ENCODE measurements around the gene ZNF580.

Gene ZNF580

DNA sequence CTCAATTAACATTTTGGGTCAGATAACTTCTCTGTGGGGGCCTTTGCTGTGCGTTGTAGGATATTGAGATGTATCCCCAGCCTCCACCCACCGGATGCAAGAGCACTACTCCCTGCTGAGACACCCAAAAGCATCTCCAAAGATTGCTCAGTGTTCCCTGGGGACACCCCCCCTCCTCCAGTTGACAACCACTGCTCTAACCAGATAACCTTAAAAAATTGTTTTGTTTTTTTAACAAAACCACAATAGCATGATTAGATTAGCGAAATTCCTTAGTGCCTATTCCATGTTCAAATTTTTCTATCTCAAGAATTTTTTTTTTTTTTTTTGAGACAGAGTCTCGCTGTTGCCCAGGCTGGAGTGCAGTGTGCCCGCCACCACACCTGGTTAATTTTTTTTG is 31.6 kb downstream of the ZNF580 start:
- Histone ChIP-seq H3K9me3 (no peaks in the 10 kb centered on the region), H3K36me3 (replicated peaks) (peaks cover 55% of the 10 kb centered on the region), H3K27me3 (ENCODE audit: low read depth) (no peaks in the 10 kb centered on the region), H3K4me3 (no peak overlapping the region), H3K4me1 (peaks cover 6% of the 10 kb centered on the region)
- DNase-seq (ENCODE audit: low spot score in 2 of 2) = no peak
- in situ Hi-C loops (cut with MboI; ENCODE audit: low sequenced_read_pairs) = loop anchor here (25.0 kb wide), 2 partner anchors 1210 to 1485 kb away; partner anchors contain the start of genes CDC42EP5, LENG9, MBOAT7 and TSEN34

DNA sequence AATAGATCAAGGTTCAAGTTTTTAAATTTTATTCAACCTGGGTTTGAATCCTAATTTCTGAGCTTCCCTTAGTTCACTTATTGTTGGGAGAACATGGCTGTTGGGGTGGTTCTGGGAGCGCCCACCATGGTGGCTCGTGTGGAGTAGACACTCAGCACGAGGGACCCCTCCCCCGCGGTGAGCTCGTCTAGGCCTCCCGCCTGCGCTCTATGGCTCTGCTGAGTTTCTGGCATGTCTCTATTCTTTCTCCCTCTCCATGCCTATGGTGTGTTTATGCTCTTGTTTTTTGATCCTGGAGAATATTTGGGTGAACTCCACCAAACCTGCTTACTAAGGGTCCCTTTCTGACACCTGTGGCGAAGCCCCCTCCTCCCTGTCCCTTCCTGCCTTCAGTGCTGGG is 32.7 kb downstream of the ZNF580 start:
- H3K4me3 ChIP-seq = no peak overlapping the region
- H3K36me3 ChIP-seq (replicated peaks) = peaks cover 50% of the 10 kb centered on the region

DNA sequence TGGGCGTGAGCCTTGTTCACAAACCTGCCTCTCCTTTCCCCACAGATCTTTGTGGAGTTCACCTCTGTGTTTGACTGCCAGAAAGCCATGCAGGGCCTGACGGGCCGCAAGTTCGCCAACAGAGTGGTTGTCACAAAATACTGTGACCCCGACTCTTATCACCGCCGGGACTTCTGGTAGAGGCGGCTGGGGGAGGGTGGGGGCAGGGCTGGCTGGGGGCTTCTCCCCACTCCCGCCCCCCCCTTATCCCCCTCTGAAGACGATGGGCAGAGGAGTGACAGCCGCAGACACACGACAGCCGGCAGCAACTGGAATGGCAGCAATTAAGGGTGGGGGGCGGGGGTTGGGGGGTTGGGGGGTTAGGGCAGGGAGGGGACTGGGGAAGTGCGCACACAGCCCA is 33.1 kb downstream of the ZNF580 start:
- peaks cover 48% of the 10 kb centered on the region for H3K36me3 ChIP-seq (replicated peaks)

More for the DNA sequence above, 32.7 kb downstream of the ZNF580 start:
- H3K9me3 ChIP-seq = no peaks in the 10 kb centered on the region
- in situ Hi-C loops (cut with MboI; ENCODE audit: low sequenced_read_pairs) = loop anchor here (25.0 kb wide), 2 partner anchors 1211 to 1486 kb away; partner anchors contain the start of genes CDC42EP5, LENG9, MBOAT7 and TSEN34
- DNase-seq (ENCODE audit: low spot score in 2 of 2) = no peak
- H3K27me3 ChIP-seq (ENCODE audit: low read depth) = no peaks in the 10 kb centered on the region
- peaks cover 6% of the 10 kb centered on the region for H3K4me1 ChIP-seq

DNA sequence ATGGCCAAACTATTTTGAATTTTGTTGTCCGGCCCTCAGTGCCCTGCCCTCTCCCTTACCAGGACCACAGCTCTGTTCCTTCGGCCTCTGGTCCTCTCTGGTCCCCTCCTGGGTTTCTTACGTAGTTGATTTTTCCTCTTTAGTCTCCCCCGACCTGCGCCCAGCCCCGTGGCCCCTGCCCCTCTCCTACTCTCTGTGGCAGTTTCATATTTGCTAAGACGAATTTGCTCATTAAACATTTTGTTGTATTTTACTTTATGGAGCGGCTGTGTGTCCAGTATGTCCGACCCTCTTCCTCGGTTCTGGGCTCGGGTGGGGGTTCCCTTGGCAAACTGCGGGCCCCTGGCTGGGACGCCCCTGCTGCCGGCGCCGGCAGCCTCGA is 33.6 kb downstream of the ZNF580 start:
- DNase-seq (ENCODE audit: low spot score in 2 of 2) = no peak
- Histone ChIP-seq H3K9me3 (no peaks in the 10 kb centered on the region), H3K36me3 (replicated peaks) (peaks cover 49% of the 10 kb centered on the region), H3K27me3 (ENCODE audit: low read depth) (no peaks in the 10 kb centered on the region), H3K4me1 (peaks cover 6% of the 10 kb centered on the region), H3K4me3 (peak overlapping the region; percentile 71)
- in situ Hi-C loops (cut with MboI; ENCODE audit: low sequenced_read_pairs) = loop anchor here (25.0 kb wide), 2 partner anchors 1212 to 1487 kb away; partner anchors contain the start of genes CDC42EP5, LENG9, MBOAT7 and TSEN34

More for the DNA sequence above, 33.1 kb downstream of the ZNF580 start:
- Histone ChIP-seq H3K4me1 (peaks cover 6% of the 10 kb centered on the region), H3K27me3 (ENCODE audit: low read depth) (no peaks in the 10 kb centered on the region), H3K4me3 (no peak overlapping the region; the same call in 1 of the 2 replicates), H3K9me3 (no peaks in the 10 kb centered on the region)
- in situ Hi-C loops (cut with MboI; ENCODE audit: low sequenced_read_pairs) = loop anchor here (25.0 kb wide), 2 partner anchors 1212 to 1487 kb away; partner anchors contain the start of genes CDC42EP5, LENG9, MBOAT7 and TSEN34
- DNase-seq (ENCODE audit: low spot score in 2 of 2) = no peak

DNA sequence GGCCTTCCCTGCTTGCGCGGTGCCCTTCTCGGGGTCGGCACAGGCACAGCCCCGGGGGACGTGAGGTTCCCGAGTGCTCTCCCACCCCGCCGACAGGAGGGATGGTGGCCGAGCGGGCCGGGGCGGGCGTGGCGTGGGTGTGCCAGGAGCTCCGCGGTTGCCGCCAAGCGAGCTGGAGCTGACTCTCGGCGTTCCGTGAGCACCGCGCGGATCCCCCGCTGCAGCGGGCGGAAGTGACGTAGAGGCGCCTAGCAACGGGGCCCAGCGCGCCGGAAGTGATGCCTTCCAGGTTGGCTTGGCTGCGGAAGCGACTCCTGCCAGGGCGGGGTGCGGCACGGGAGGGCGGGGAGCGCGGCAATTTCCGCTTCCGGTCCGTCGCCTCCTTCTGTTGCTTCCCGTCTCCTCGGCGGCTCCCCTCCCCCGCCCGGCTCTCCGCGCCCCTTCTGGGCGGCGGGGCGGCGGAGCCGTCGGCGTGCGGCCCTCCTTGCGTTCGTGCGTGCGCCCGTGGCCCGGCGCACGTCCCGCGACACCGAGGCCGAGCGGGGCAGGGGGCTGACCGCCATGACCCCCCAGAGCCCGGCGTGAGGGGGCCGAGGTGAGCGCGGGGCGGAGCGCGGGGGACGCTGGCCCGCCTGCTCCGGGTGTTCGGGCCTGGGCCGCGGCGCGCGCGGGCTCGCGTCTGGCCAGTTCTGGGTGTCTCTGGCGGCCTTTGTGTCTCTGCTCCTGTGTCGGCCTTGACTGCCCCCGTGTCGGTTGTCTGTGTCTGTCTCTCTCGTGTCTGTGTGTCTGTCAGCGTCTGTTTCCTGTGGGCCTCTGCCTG is 34.2 kb downstream of the ZNF580 start, which contains the start of gene EPN1:
EPN1 (plus strand) TSS at position 386 of the 820 bp plus-strand sequence. CDS start 3,402 bp downstream, outside the sequence.
- DNase-seq (ENCODE audit: low spot score in 2 of 2) = peak; percentile 85 to 98
- in situ Hi-C loops (cut with MboI; ENCODE audit: low sequenced_read_pairs) = loop anchor here (25.0 kb wide), 2 partner anchors 1213 to 1488 kb away; partner anchors contain the start of genes CDC42EP5, LENG9, MBOAT7 and TSEN34
- H3K36me3 ChIP-seq (replicated peaks) = peaks cover 49% of the 10 kb centered on the region
- H3K4me3 ChIP-seq = peak within 1 kb of the TSS; percentile 71
- H3K9me3 ChIP-seq = no peaks in the 10 kb centered on the region
- H3K4me1 ChIP-seq = peaks cover 6% of the 10 kb centered on the region
- no peaks in the 10 kb centered on the region for H3K27me3 ChIP-seq (ENCODE audit: low read depth)

DNA sequence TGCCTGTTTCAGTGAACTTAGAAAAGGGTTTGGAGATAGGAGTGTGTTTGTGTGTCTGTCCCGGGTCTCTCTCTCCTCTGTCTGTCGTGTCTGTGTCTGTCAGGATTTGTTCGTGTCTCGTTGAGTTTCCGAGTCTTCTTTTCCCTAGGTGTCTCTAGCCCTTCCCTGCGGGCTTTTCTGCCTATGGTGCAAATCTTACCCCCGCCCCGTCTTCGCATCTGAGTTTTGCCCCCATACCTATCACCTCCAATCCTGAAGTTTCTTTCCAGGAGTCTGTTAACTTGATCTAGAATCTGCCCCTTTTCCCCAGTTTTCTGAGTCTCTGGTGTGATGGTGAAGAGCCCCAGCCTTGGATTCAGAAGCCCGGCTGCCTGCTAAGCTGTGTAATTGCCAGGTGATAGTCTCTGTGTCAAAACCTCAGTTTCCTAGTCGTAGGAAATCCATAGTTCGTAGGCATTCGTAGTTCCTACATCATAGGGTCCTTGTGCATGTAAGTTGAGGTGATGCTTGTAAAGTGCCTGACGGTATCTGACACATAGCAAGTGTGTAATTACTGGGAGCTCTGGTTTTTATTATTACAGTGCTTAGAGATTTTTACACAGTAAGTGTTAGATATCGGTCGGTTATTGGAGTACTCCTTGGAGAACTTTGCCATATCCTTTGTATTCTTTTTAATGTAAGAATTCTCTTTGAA is 35.0 kb downstream of the ZNF580 start:
- no peaks in the 10 kb centered on the region for H3K27me3 ChIP-seq (ENCODE audit: low read depth)
- peak overlapping the region; percentile 71 for H3K4me3 ChIP-seq
- in situ Hi-C loops (cut with MboI; ENCODE audit: low sequenced_read_pairs) = no loop called here
- no peaks in the 10 kb centered on the region for H3K9me3 ChIP-seq
- H3K4me1 ChIP-seq = peaks cover 6% of the 10 kb centered on the region
- H3K36me3 ChIP-seq (replicated peaks) = peaks cover 52% of the 10 kb centered on the region
- no peak for DNase-seq (ENCODE audit: low spot score in 2 of 2)

DNA sequence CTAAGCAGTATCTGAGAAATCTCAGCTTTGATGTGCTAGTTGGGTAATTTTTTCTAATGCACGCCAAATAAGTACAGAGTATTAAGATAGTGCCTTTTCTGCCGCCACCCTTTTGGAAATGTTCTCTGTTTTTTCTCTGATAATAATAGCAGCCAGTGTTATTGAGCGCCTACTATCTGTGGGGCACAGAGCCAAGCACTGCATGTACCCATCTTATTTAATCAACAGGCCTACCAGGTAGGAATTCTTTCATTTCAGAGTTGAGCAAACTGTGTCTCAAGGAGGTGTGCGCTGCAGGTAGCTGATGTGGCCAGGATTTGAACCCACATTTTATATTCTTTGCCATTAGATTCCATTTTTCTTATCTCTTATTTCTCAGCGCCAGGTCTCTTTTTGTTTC is 35.6 kb downstream of the ZNF580 start:
- no peaks in the 10 kb centered on the region for H3K9me3 ChIP-seq
- in situ Hi-C loops (cut with MboI; ENCODE audit: low sequenced_read_pairs) = no loop called here
- DNase-seq (ENCODE audit: low spot score in 2 of 2) = no peak
- peaks cover 53% of the 10 kb centered on the region for H3K36me3 ChIP-seq (replicated peaks)
- no peaks in the 10 kb centered on the region for H3K27me3 ChIP-seq (ENCODE audit: low read depth)
- H3K4me3 ChIP-seq = peak overlapping the region; percentile 71
- peaks cover 6% of the 10 kb centered on the region for H3K4me1 ChIP-seq

DNA sequence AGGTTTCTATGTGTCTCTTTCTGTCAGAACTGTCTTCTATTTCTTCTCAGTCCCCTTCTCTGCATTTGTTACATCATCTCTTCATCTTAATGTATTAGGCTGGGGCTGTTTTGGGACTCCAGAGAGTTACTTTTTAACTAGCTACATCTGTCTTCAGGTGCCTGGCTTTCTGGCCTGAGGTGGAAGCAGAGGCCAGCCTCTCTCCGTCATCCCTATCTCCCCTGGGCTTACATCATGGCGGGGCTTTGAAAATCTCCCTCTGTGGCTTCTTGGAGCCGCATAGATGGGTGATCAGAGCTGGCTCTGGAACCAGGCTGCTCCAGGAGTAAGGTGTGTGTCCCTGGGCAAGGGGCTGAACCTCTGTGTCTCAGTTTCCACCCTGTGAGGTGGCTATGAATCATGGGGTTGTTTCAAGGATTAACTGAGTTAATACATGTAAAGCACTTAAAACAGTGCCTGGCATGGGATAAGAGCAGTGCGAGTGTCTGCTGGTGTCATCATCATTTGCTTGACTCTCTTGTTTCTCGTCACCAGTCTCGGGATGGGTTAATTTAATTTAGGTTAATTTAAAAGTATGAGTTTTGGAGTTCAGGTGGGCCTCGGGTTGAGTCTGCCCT is 36.2 kb downstream of the ZNF580 start:
- no peaks in the 10 kb centered on the region for H3K27me3 ChIP-seq (ENCODE audit: low read depth)
- no peaks in the 10 kb centered on the region for H3K9me3 ChIP-seq
- in situ Hi-C loops (cut with MboI; ENCODE audit: low sequenced_read_pairs) = no loop called here
- H3K36me3 ChIP-seq (replicated peaks) = peaks cover 56% of the 10 kb centered on the region
- no peak overlapping the region for H3K4me3 ChIP-seq
- peaks cover 6% of the 10 kb centered on the region for H3K4me1 ChIP-seq
- no peak for DNase-seq (ENCODE audit: low spot score in 2 of 2)

DNA sequence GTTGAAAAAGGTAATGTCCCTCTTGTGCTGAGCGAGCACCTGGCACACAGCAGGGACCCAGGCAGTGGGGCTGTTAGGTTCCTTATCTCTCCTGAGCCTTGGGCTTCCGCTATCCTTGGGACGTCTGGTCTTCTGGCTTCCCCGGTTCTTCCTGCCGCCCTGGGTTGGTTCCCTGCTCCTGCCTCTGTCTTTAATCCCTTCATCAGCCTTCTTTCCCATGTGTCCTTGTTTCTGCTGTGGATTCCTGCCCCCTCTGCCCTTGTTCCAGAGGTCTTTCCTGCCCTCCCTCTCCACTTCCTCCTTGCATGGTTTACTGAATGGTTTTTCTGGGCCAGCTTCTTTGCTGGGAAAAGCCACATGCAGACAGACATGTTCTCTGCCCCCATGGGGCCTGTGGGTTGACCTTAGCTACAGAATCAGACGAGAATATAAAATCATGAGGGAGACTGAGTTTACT is 36.8 kb downstream of the ZNF580 start:
- in situ Hi-C loops (cut with MboI; ENCODE audit: low sequenced_read_pairs) = no loop called here

DNA sequence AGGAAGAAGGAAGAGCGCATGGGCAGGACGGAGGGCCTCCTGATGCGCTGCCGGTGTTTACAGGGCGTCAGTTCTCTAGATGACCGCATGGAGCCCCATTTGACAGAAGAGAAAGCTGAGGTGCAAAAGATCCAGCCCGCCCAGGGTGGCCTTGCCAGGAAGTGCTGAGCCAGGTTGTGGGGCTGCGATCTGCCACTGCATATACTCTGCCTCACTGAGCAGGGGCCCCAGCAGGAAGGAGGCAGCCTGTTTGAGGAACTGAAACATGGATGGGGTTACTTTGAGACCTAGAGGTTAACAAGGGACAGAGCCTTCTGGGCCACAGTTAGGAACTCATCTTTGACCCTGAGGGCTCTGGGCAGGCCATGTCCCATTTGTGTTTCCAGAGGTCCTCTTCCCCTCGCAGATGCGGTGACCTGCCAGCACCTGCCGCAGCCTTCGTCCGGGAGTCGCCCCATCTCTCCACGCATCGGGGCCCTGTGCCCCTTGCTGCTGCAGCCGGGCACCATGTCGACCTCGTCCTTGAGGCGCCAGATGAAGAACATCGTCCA is 37.4 kb downstream of the ZNF580 start:
- no peak overlapping the region for H3K4me3 ChIP-seq
- H3K4me1 ChIP-seq = peaks cover 6% of the 10 kb centered on the region; the same call in 1 of the 2 replicates
- H3K36me3 ChIP-seq (replicated peaks) = peaks cover 58% of the 10 kb centered on the region
- H3K27me3 ChIP-seq (ENCODE audit: low read depth) = no peaks in the 10 kb centered on the region
- in situ Hi-C loops (cut with MboI; ENCODE audit: low sequenced_read_pairs) = no loop called here
- no peaks in the 10 kb centered on the region for H3K9me3 ChIP-seq
- no peak for DNase-seq (ENCODE audit: low spot score in 2 of 2)

More for the DNA sequence above, 36.8 kb downstream of the ZNF580 start:
- Histone ChIP-seq H3K4me3 (no peak overlapping the region), H3K4me1 (peaks cover 6% of the 10 kb centered on the region; the same call in 1 of the 2 replicates), H3K36me3 (replicated peaks) (peaks cover 57% of the 10 kb centered on the region), H3K27me3 (ENCODE audit: low read depth) (no peaks in the 10 kb centered on the region), H3K9me3 (no peaks in the 10 kb centered on the region)
- DNase-seq (ENCODE audit: low spot score in 2 of 2) = no peak

DNA sequence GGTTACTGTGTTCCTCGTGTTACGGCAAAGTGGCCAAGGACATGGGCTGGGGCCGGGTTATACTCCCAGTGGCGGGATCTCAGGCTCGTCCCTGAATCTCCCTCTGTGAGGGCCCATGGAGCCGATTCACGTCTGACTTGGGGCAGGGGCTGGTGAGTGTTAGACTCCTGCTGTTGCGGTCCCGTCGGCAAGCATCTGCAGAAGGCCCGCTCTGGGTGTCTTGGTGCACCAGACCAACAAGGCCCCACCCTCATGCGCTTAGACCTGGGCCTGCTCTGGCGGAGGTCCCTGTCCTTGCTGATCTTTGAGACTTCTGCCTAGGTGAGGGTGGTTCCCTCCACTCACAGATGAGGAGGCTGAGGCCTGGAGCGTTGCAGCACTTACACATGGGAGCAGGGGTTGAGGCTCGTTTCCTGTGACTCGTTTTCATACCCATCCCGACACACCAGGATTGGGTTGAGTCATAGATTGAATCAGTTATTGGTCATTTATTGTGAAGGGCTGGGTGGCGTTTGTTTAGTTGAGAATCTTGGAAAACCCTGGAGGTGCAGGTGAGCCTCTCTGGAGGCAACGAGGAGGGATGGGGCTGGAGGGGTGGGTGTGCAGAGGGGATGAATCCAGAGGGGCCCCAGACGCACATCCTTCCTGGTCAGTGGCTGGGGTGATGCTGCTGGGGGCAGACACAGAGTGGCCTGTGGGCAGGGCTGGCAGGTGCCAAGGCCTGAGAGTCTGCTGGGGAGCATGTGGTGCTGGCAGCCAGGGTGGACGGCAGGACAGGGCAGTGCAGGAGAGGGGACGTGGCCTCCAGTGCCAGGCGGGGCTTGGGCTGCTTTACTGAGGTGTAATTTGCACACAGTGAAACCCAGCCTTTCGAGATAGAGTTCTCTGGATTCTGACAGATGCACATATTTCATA is 38.8 kb downstream of the ZNF580 start:
- Histone ChIP-seq H3K9me3 (no peaks in the 10 kb centered on the region), H3K27me3 (ENCODE audit: low read depth) (no peaks in the 10 kb centered on the region), H3K36me3 (replicated peaks) (peaks cover 55% of the 10 kb centered on the region), H3K4me1 (no peaks in the 10 kb centered on the region), H3K4me3 (no peak overlapping the region)
- DNase-seq (ENCODE audit: low spot score in 2 of 2) = no peak
- in situ Hi-C loops (cut with MboI; ENCODE audit: low sequenced_read_pairs) = no loop called here

DNA sequence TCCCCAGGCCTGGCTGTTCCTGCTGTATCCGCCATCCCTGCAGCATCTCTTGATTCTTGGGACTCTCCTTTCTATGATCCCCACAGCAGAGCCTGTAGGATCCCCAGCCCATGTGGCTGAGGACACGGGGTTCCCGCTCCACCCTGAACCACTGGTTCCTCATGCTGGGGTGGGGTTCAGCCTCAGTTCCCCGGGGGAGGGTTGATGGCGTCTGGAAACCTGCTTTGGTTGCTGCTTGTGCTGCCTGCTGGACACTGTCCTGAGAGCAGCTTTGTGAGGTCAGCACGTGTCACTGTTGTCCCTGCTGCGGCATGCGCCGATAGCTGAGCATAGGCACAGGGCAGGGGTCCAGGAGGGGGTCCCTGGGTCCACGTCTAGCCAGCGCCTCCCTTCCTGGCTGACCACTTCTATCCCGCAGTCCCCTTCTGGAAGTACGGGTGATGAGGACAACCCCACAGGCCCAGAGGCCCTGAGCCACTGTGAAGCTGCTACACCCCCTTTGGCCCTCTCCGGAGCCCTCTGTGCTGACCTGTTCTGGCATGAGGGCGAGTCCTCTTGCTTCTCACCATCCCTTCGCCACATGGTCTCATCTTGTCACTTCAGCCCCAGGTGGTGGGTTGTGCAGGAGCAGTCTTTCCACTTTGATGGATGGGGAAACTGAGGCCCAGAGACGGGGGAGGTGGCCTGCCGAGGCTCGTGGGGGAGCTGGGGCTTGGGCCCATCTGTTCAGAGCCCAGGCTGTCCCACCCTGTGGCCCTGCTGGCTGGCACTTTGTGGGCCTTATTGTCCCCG is 39.7 kb downstream of the ZNF580 start:
- H3K27me3 ChIP-seq (ENCODE audit: low read depth) = no peaks in the 10 kb centered on the region
- H3K4me1 ChIP-seq = no peaks in the 10 kb centered on the region
- DNase-seq (ENCODE audit: low spot score in 2 of 2) = no peak
- H3K4me3 ChIP-seq = no peak overlapping the region
- in situ Hi-C loops (cut with MboI; ENCODE audit: low sequenced_read_pairs) = no loop called here
- H3K9me3 ChIP-seq = no peaks in the 10 kb centered on the region
- H3K36me3 ChIP-seq (replicated peaks) = peaks cover 59% of the 10 kb centered on the region
